Activated CD4-positive, CD25-positive, alpha-beta regulatory T cell treated with anti-CD3 and anti-CD28 coated beads, Interleukin-2, amount 50 U/mL, for 16 hours (primary cell): ENCODE results near the gene FILIP1.

ENCODE experiments used
- DNase-seq: peaks from one replicate; pipeline ENCODE4 v3.0.0-alpha.2; 2020; ENCODE audit warnings: low read depth, low spot score

Gene FILIP1, protein sequence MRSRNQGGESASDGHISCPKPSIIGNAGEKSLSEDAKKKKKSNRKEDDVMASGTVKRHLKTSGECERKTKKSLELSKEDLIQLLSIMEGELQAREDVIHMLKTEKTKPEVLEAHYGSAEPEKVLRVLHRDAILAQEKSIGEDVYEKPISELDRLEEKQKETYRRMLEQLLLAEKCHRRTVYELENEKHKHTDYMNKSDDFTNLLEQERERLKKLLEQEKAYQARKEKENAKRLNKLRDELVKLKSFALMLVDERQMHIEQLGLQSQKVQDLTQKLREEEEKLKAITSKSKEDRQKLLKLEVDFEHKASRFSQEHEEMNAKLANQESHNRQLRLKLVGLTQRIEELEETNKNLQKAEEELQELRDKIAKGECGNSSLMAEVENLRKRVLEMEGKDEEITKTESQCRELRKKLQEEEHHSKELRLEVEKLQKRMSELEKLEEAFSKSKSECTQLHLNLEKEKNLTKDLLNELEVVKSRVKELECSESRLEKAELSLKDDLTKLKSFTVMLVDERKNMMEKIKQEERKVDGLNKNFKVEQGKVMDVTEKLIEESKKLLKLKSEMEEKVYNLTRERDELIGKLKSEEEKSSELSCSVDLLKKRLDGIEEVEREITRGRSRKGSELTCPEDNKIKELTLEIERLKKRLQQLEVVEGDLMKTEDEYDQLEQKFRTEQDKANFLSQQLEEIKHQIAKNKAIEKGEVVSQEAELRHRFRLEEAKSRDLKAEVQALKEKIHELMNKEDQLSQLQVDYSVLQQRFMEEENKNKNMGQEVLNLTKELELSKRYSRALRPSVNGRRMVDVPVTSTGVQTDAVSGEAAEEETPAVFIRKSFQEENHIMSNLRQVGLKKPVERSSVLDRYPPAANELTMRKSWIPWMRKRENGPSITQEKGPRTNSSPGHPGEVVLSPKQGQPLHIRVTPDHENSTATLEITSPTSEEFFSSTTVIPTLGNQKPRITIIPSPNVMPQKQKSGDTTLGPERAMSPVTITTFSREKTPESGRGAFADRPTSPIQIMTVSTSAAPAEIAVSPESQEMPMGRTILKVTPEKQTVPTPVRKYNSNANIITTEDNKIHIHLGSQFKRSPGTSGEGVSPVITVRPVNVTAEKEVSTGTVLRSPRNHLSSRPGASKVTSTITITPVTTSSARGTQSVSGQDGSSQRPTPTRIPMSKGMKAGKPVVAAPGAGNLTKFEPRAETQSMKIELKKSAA (N-terminal part only)

GRCh38 chr6:75493400-75494064 is at the start of gene FILIP1:
Gene FILIP1 (minus strand): TSS chr6:75493800. CDS start chr6:75414972, 78,828 bp downstream.
- no peak for DNase-seq

DNA sequence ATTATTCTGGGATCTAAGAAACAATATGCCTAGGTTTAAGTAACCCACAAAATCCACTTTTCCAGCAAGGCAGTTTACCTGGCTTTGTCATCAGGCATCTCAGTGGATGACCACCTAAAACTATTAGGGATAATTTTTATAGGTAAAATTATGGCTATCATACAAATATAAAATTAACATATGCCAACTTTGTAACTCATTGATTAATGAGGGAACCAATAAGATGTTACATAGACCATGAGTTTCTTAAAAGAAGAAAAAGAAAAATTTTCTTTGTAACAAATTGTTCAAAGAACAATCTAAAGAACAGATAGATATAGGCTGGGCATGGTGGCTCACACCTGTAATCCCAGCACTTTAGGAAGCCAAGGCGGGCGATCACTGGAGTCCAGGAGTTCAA is 49.7 kb upstream of the FILIP1 start:
- DNase-seq: no peak

- DNase-seq: no peak
Observed at GRCh38 chr6:75539136-75539535, 45.5 kb upstream of the FILIP1 start.

GRCh38 chr6:75532521-75532920 is 38.9 kb upstream of the FILIP1 start:
- no peak for DNase-seq

GRCh38 chr6:75531174-75531573 is 37.6 kb upstream of the FILIP1 start:
- DNase-seq: no peak

DNA sequence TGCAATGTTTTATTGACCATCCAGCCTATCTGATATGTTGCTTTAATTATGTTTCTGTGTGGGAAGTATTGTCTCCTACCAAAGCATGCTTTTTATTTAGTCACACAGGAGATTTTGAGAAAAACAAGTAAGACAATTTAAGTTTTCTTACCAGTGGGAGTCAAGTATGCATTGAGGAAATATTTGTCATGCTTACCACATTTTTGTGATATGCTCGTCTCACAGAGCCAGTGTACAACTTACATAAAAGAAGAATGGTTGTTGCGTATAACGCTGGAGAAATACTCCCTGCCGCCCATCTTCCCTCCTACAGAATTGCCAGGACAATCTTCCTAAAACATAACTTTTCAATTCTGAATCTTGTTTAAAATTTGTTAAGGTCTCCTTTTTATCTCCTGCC is 37.1 kb upstream of the FILIP1 start:
- DNase-seq: no peak

- DNase-seq: no peak
Observed at GRCh38 chr6:75528423-75528822, 34.8 kb upstream of the FILIP1 start.

DNA sequence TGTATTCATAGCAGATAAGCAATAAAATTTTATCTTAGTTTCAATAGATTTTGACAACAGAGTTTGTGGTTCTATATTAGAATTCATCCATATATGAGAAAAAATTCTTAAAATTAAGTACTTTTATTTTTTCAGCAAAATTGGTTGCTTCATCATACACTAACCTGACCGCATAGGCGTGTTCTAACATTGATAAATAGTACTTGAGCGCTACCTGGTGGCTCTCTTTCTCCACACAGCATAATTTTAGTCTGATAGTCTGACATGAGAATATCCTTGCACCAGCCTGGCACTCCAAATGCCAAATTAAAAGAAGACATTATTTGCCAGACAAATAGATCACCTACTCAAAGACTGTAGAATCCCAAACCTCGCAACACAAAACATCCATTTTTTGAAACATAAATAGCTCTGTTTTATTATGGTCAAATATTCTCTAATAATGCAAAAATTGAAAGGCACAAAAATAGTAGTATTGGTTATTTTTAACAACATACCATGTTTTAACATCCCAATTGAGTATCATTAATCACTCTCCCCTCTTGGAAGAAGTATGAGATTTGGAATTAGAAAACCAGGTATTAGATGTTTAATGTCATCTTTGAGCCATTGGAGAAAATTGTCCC is 33.0 kb upstream of the FILIP1 start:
- peak; percentile 14 for DNase-seq

GRCh38 chr6:75525682-75526081 is 32.1 kb upstream of the FILIP1 start:
- no peak for DNase-seq

GRCh38 chr6:75524322-75524972 is 30.8 kb upstream of the FILIP1 start:
- DNase-seq: no peak

GRCh38 chr6:75516757-75517156 is 23.2 kb upstream of the FILIP1 start:
- DNase-seq: no peak

- no peak for DNase-seq
Observed at GRCh38 chr6:75512591-75512990, 19.0 kb upstream of the FILIP1 start.

DNA sequence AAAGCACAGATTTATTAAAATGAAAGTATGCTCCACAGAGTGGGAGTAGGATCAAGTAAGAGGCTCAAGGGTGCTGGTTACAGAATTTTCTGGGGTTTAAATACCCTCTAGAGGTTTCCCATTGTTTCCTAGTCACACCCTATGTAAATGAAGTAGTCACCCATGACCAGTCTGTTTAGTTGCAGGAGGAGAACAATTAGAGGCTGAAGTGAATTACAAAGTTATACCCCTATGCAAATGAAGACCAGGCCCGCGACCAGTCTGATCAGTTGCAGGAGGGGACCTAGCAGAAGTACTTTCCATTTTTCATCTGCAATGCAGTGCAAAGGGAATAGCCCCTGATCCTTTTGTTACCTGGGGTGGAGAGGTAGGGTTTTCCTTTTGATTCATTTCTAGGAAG is 11.8 kb upstream of the FILIP1 start:
- DNase-seq: no peak

- no peak for DNase-seq
Observed at GRCh38 chr6:75504465-75505222, 11.0 kb upstream of the FILIP1 start.

DNA sequence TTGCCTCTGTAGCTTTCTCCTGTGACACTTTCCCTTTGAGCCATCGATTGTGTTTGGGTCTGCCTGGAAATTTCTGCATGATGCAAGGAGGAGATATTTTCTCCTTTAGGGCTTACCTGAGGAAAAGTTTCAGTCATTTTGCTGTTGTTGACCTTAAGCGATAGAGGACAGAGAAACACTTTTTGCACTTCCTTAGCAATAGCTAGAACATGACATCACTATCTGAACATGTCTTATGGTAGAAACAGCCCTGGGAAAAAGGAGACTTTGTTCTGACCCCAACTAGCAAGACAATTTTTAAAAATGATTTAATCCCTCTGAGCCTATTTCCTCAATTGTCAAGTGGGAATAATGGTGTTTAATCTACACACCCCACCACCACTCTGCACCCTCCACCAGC is 9.7 kb upstream of the FILIP1 start:
- DNase-seq: no peak

GRCh38 chr6:75502884-75503283 is 9.3 kb upstream of the FILIP1 start:
- DNase-seq: no peak

GRCh38 chr6:75501756-75502155 is 8.2 kb upstream of the FILIP1 start:
- DNase-seq: no peak

- DNase-seq: no peak
Observed at GRCh38 chr6:75499640-75500039, 6.0 kb upstream of the FILIP1 start.

DNA sequence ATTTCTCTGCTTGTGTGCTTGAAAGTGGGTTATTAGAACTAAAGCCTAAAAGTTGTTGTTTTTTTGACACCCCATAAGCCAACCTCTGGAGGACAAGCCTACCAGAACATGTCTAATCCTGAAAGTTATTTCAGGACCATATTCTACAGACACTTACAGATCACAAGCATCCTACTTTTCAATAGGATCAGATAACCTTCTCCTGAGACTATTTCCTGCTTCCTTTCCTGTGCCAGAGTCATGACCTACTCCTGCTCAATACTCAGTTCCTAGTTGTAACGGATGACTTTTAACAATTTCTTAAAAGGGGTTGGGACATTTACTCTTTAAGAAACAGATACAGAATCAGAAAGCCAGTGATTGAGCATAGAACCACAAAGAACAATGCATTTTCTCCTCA is 5.3 kb upstream of the FILIP1 start:
- no peak for DNase-seq

DNA sequence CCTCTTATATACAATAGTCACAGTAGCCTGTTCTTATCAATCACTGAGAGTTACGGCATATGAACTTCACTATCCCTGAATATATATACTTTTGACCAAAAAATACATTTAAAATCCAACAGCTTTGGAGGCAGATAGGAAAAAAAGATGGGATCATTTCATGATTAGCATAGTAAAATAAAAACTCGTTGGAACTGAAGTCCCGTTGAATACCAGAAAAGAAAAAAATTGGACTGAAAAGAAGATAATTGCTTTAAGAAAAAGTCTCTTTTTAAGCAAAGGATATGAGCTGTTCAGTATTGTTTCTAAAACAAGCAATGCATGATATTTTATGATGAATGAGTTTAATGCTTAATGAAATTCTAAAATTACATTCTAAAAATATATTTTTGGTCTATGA is 4.4 kb upstream of the FILIP1 start:
- no peak for DNase-seq
